Measurements from ENCODE around the gene HIVEP1.

DNA sequence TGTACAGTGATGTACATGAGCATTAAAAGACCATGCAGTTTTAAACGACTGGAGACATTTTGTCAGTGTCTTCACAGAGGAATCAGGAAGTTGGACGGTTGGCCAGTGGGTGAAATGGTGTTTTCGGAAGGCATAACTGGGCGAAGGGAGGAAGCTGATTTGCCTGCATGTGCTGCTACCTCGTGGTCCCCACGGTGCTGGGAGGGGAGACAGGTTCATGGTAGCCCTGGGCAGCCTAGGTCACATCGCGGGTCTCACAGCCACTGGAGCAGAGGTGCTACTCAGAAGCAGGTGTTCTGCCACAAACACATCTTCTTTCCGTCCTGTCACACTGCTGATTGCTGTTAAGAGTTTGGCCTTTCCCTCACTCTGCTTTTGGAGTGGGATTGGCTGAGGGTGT is 35.2 kb downstream of the HIVEP1 start:
- TF ChIP-seq, protein P1, sequence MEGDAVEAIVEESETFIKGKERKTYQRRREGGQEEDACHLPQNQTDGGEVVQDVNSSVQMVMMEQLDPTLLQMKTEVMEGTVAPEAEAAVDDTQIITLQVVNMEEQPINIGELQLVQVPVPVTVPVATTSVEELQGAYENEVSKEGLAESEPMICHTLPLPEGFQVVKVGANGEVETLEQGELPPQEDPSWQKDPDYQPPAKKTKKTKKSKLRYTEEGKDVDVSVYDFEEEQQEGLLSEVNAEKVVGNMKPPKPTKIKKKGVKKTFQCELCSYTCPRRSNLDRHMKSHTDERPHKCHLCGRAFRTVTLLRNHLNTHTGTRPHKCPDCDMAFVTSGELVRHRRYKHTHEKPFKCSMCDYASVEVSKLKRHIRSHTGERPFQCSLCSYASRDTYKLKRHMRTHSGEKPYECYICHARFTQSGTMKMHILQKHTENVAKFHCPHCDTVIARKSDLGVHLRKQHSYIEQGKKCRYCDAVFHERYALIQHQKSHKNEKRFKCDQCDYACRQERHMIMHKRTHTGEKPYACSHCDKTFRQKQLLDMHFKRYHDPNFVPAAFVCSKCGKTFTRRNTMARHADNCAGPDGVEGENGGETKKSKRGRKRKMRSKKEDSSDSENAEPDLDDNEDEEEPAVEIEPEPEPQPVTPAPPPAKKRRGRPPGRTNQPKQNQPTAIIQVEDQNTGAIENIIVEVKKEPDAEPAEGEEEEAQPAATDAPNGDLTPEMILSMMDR (conservative IDR thresholded peaks at IDR 0.05), result no peak
- TF ChIP-seq EZH2 (IDR thresholded peaks at IDR 0.05; ENCODE audit: low read depth), result no peak

All from PC-9 (cell line).